H1 (cell line): Measurements from ENCODE around the gene LYL1. TPM values are rescaled to one million over a fixed set of nuclear protein-coding genes. Genes with fewer than 3 reads are reported as not detected.

Source experiments
- ASH2L ChIP-seq: fragments of 200-600, 300-600 bp; sonication (generic); IDR thresholded peaks from one replicate; pipeline ENCODE4 v1.7.1; 2017; ENCODE audit warnings: low read length
- BCL11A ChIP-seq, 2 experiments: IDR thresholded peaks; one replicate each; pipeline ENCODE4 v1.6.1; 2011; ENCODE audit warnings: low read depth in 2 of 2, low read length in 2 of 2, mild to moderate bottlenecking in 2 of 2
- BRCA1 ChIP-seq: IDR thresholded peaks from 2 replicates; pipeline ENCODE4 v1.6.1; 2012; ENCODE audit warnings: low read depth, low read length, improper control_type of control experiment
- CBX8 ChIP-seq: fragments of 300-800, 300-1000 bp; sonication (generic); IDR thresholded peaks from 2 replicates; pipeline ENCODE4 v1.7.1; 2016; ENCODE audit warnings: low read depth, low read length, borderline replicate concordance
- CEBPB ChIP-seq: IDR thresholded peaks from 2 replicates; pipeline ENCODE4 v1.6.1; 2012; ENCODE audit warnings: low read depth, low read length
- CHD1 ChIP-seq: IDR thresholded peaks from 2 replicates; pipeline ENCODE4 v1.6.1; 2012; ENCODE audit warnings: low read depth, low read length, improper control_type of control experiment
- CTBP2 ChIP-seq: IDR thresholded peaks from 2 replicates; pipeline ENCODE4 v1.7.0; 2011; ENCODE audit warnings: borderline replicate concordance, mild to moderate bottlenecking, moderate library complexity, mixed read lengths, low read length; ENCODE audit not compliant: insufficient read depth, insufficient read length
- FOSL1 ChIP-seq: IDR thresholded peaks from 2 replicates; pipeline ENCODE4 v1.6.1; 2011; ENCODE audit warnings: mild to moderate bottlenecking, low read depth, low read length, moderate library complexity; ENCODE audit not compliant: insufficient read depth
- JUN ChIP-seq: IDR thresholded peaks from 2 replicates; pipeline ENCODE4 v1.6.1; 2011; ENCODE audit warnings: low read depth, mild to moderate bottlenecking, improper control_type of control experiment, low read length
- KDM4A ChIP-seq: IDR thresholded peaks from one replicate; pipeline ENCODE4 v1.7.1; 2012; ENCODE audit warnings: low read depth, mild to moderate bottlenecking, moderate library complexity, low read length, inconsistent platforms; ENCODE audit not compliant: severe bottlenecking
- POLR2A ChIP-seq, 2 experiments: IDR thresholded peaks; 1 replicate in 1 of 2; 2 replicates in 1 of 2; pipeline ENCODE4 v1.6.1; 2011; ENCODE audit warnings: low read depth in 2 of 2, low read length in 2 of 2, mild to moderate bottlenecking in 2 of 2; ENCODE audit errors: control extremely low read depth in 1 of 2
- POU5F1 ChIP-seq: IDR thresholded peaks from 2 replicates; pipeline ENCODE4 v1.6.1; 2011; ENCODE audit warnings: low read depth, mild to moderate bottlenecking, low read length, moderate library complexity
- RBBP5 ChIP-seq: IDR thresholded peaks from 2 replicates; pipeline ENCODE4 v1.7.1; 2012; ENCODE audit warnings: low read depth, mild to moderate bottlenecking, inconsistent platforms, low read length, moderate library complexity, borderline replicate concordance
- RXRA ChIP-seq: IDR thresholded peaks from 2 replicates; pipeline ENCODE4 v1.6.1; 2011; ENCODE audit warnings: low read depth, mild to moderate bottlenecking, low read length, moderate library complexity; ENCODE audit not compliant: insufficient read depth
- SAP30 ChIP-seq: fragments of 300-600 bp; sonication (generic); IDR thresholded peaks from 2 replicates; pipeline ENCODE4 v1.7.1; 2012; ENCODE audit warnings: low read length, moderate library complexity, mild to moderate bottlenecking, inconsistent platforms; ENCODE audit not compliant: insufficient read depth, insufficient replicate concordance
- SIX5 ChIP-seq: IDR thresholded peaks from 2 replicates; pipeline ENCODE4 v1.6.1; 2011; ENCODE audit warnings: mild to moderate bottlenecking, low read depth, low read length
- SRF ChIP-seq: IDR thresholded peaks from 2 replicates; pipeline ENCODE4 v1.6.1; 2011; ENCODE audit warnings: mild to moderate bottlenecking, low read depth, low read length, moderate library complexity
- TAF1 ChIP-seq: IDR thresholded peaks from 2 replicates; pipeline ENCODE4 v1.6.1; 2011; ENCODE audit warnings: mild to moderate bottlenecking, low read depth, low read length
- TAF7 ChIP-seq: optimal IDR thresholded peaks from 2 replicates; pipeline ENCODE3; 2011; ENCODE audit warnings: low read depth, mild to moderate bottlenecking, inconsistent platforms, low read length, moderate library complexity, borderline replicate concordance
- TBP ChIP-seq: IDR thresholded peaks from 2 replicates; pipeline ENCODE4 v1.6.1; 2011; ENCODE audit warnings: low read depth, low read length, improper control_type of control experiment
- TEAD4 ChIP-seq: IDR thresholded peaks from 2 replicates; pipeline ENCODE4 v1.6.1; 2012; ENCODE audit warnings: low read depth, low read length, inconsistent platforms, mixed read lengths
- YY1 ChIP-seq: IDR thresholded peaks from 2 replicates; pipeline ENCODE4 v1.6.1; 2011; ENCODE audit warnings: low read depth, mild to moderate bottlenecking, low read length
- polyA plus RNA-seq, 7 experiments: library from polyadenylated mRNA; depleted of rRNA in 3 of 7; stranded (reverse) in 5 of 7; unstranded in 2 of 7; fragments of >200 nt in 5 of 7; fragments of 200-250 nt in 2 of 7; gene quantifications; 1 replicate in 5 of 7; 2 replicates in 1 of 7; 4 replicates in 1 of 7; pipeline versions ENCODE4 v1.2.1 to v1.2.3, GENCODE V29; 2011 to 2013; ENCODE audit warnings: missing spikeins in 2 of 7, mixed read lengths in 2 of 7
- total RNA-seq: library from RNA; stranded (reverse); fragmentation: NEBNext Ultra II Directional; extraction: Animal tissue kit (Norgen Biotek cat#: 25700); gene quantifications from 2 replicates; pipeline ENCODE4 v1.2.1, GENCODE V29; 2021
- TF ChIP-seq, protein P1 (sequence below): IDR thresholded peaks from 2 replicates; pipeline ENCODE4 v1.6.1; 2011; ENCODE audit warnings: low read depth, mild to moderate bottlenecking, low read length; ENCODE audit not compliant: insufficient read depth
- TF ChIP-seq, protein P2 (sequence below): IDR thresholded peaks from 2 replicates; pipeline ENCODE4 v1.6.1; 2012; ENCODE audit warnings: inconsistent platforms

Gene LYL1
- total and polyA plus RNA-seq, 2 of the 8 experiments (the other 6 are each of a cell fraction or from before 2014, with no cell fraction given): 0.58 to 0.76 TPM

DNA sequence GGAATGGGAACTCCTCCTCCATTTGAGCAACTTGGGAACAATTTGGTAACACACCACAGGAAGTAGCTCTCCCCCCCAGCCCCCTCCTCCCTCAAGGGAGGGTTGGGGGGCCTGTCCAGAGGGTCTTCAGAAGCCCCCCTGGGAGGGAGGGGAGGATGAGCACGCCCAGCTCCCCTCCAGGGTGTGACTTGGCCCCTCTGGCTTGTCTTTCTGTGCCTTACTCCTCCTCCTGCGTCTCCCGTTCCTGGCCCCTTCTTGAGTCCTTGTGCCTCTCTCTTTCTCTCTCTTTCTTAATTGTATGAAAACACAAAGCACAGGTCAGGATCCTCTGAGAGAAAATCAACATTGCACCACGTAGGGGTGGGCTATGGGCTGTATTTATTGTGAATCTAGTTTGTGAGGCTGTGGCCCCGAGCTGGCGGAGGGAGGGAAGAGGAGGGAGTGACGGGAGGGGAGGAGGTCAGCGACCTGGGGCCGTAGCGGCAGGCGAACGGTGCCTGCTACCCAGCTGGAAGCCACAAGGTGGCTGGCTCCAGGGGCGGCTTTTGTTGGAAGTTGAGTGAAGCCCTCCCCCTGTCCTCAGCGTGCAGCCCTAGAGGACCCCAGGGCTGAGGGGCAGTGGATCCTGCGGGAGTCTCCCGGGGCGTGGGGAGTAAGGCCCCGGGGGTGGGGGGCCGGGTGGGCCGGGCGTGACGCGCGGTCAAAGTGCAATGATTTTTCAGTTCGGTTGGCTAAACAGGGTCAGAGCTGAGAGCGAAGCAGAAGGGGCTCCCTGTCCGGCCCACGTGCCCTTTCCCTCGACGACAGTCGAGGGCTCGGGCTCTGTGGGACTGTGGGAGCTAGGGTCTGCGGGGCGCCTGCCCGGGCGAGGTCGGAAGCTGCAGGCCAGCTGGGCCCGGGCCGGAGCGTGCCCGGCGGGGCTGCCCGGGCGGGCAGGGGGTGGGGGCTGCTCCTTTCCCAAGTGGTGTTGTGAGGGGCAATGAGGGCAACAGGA is 6.4 kb downstream of the LYL1 start (continued):
- TF ChIP-seq CTBP2: no peak
- TF ChIP-seq ASH2L: no peak
- TF ChIP-seq KDM4A: peak; percentile 3
- TF ChIP-seq BCL11A (IDR thresholded peaks at IDR 0.05; ENCODE audit: low read depth in 2 of 2, low read length in 2 of 2): no peak
- TF ChIP-seq SIX5: no peak
- TF ChIP-seq SAP30: no peak
- TF ChIP-seq, protein P1, sequence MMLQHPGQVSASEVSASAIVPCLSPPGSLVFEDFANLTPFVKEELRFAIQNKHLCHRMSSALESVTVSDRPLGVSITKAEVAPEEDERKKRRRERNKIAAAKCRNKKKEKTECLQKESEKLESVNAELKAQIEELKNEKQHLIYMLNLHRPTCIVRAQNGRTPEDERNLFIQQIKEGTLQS: no peak
- no peak for TF ChIP-seq SRF
- TF ChIP-seq, protein P2, sequence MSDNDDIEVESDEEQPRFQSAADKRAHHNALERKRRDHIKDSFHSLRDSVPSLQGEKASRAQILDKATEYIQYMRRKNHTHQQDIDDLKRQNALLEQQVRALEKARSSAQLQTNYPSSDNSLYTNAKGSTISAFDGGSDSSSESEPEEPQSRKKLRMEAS: peak; percentile 96
- no peak for TF ChIP-seq TBP
- no peak for TF ChIP-seq TAF7
- no peak for TF ChIP-seq FOSL1
- TF ChIP-seq CEBPB: no peak
- no peak for TF ChIP-seq TAF1
- TF ChIP-seq RXRA: no peak
- TF ChIP-seq CHD1: no peak
- no peak for TF ChIP-seq BRCA1
- no peak for TF ChIP-seq YY1
- no peak for TF ChIP-seq POU5F1
- no peak for TF ChIP-seq JUN
- no peak for TF ChIP-seq TEAD4
- TF ChIP-seq RBBP5: 0 out of 2 replicates have a peak, but pooled peaks have one; percentile 30
- no peak for TF ChIP-seq CBX8
- TF ChIP-seq POLR2A (IDR thresholded peaks at IDR 0.05; ENCODE audit: control extremely low read depth in 1 of 2, low read depth in 2 of 2, low read length in 2 of 2): no peak
